Endodermal cell (in vitro differentiated cells): ENCODE data around the gene THEMIS2. TPM values are rescaled to one million over a fixed set of nuclear protein-coding genes. Genes with fewer than 3 reads are reported as not detected.

Source experiments
- DNase-seq: peaks from one replicate; pipeline ENCODE4 v3.0.0-alpha.2; 2017
- H3K27ac ChIP-seq: 2 replicates; pipeline ENCODE4 v1.5.1; 2013; ENCODE audit warnings: mild to moderate bottlenecking, low read depth, low read length, moderate library complexity
- H3K27me3 ChIP-seq: 2 replicates; pipeline ENCODE4 v1.6.1; 2013; ENCODE audit warnings: mild to moderate bottlenecking, low read length, moderate library complexity; ENCODE audit not compliant: insufficient read depth, control insufficient read depth, poor library complexity, severe bottlenecking
- H3K36me3 ChIP-seq: 2 replicates; pipeline ENCODE4 v1.7.0; 2013; ENCODE audit warnings: mild to moderate bottlenecking, low read length, moderate library complexity; ENCODE audit not compliant: control insufficient read depth, insufficient read depth
- H3K4me1 ChIP-seq: one replicate; pipeline ENCODE4 v1.7.0; 2013; ENCODE audit warnings: low read length; ENCODE audit not compliant: control insufficient read depth, insufficient read depth
- H3K4me3 ChIP-seq: 2 replicates; pipeline ENCODE4 v1.5.1; 2013; ENCODE audit warnings: mild to moderate bottlenecking, low read length, moderate library complexity
- H3K9ac ChIP-seq: 2 replicates; pipeline ENCODE4 v1.6.1; 2013; ENCODE audit warnings: mild to moderate bottlenecking, low read length, moderate library complexity; ENCODE audit not compliant: poor library complexity, severe bottlenecking; ENCODE audit errors: extremely low read depth
- H3K9me3 ChIP-seq: 2 replicates; pipeline ENCODE4 v1.6.1; 2013; ENCODE audit warnings: mild to moderate bottlenecking, low read length, moderate library complexity; ENCODE audit not compliant: control insufficient read depth
- H3K27ac Mint-ChIP-seq: 2 replicates; pipeline ENCODE4 v1.8.0; 2020; ENCODE audit warnings: mixed read lengths
- H3K27me3 Mint-ChIP-seq: 2 replicates; pipeline ENCODE4 v1.8.0; 2021; ENCODE audit warnings: mild to moderate bottlenecking, mixed read lengths; ENCODE audit not compliant: insufficient read depth
- H3K36me3 Mint-ChIP-seq: 2 replicates; pipeline ENCODE4 v1.8.0; 2020; ENCODE audit warnings: low read depth, mixed read lengths
- H3K4me1 Mint-ChIP-seq: 2 replicates; pipeline ENCODE4 v1.8.0; 2020; ENCODE audit warnings: mixed read lengths
- H3K4me3 Mint-ChIP-seq: 2 replicates; pipeline ENCODE4 v1.8.0; 2020; ENCODE audit warnings: mild to moderate bottlenecking, moderate library complexity, mixed read lengths
- H3K9me3 Mint-ChIP-seq: 2 replicates; pipeline ENCODE4 v1.8.0; 2020; ENCODE audit warnings: mild to moderate bottlenecking, mixed read lengths
- CTCF ChIP-seq: fragments of 200-600 bp; sonication (generic); conservative IDR thresholded peaks from 2 replicates; pipeline ENCODE4 v1.5.0; 2021; ENCODE audit warnings: antibody characterized with exemption, mild to moderate bottlenecking
- WGBS, 2 experiments: methylation state at CpG; one replicate each; pipeline versions ENCODE4 v1.1.5 to v1.1.7; 2013; ENCODE audit warnings: missing lambda C conversion rate in 2 of 2, mixed read lengths in 1 of 2; ENCODE audit not compliant: insufficient coverage in 1 of 2, insufficient read length in 1 of 2; 5-methylcytosine and 5-hydroxymethylcytosine counted together
- total RNA-seq, 2 donors: library from RNA; stranded (reverse); fragmentation: NEBNext Ultra II Directional in 1 of 2; extraction: Animal tissue kit (Norgen Biotek cat#: 25700) in 1 of 2; gene quantifications; 2 replicates in 1 of 2; 3 replicates in 1 of 2; pipeline ENCODE4 v1.2.1, GENCODE V29; 2021

The THEMIS2 gene
- total RNA-seq, 2 donors from 2014 or later, result 8.5 to 8.8 TPM

GRCh38 chr1:27879374-27880082, 7.2 kb downstream of the THEMIS2 start:
- H3K4me1 Mint-ChIP-seq, result no peaks in the 10 kb centered on the region
- WGBS, 2 experiments, result 87 to 94% methylated on average over 7 to 10 of the region's 10 CpGs
- peaks cover 6% of the 10 kb centered on the region for H3K36me3 ChIP-seq
- H3K36me3 Mint-ChIP-seq, result peaks cover 12% of the 10 kb centered on the region
- no peak for DNase-seq
- no peak for TF ChIP-seq CTCF
- no peak overlapping the region for H3K4me3 ChIP-seq
- no peaks in the 10 kb centered on the region for H3K9me3 Mint-ChIP-seq
- H3K4me1 ChIP-seq, result no peaks in the 10 kb centered on the region
- no peak overlapping the region for H3K9ac ChIP-seq
- no peak overlapping the region for H3K27ac ChIP-seq
- H3K27me3 ChIP-seq, result no peaks in the 10 kb centered on the region
- H3K9me3 ChIP-seq, result no peaks in the 10 kb centered on the region
- no peak overlapping the region for H3K4me3 Mint-ChIP-seq
- H3K27me3 Mint-ChIP-seq, result no peaks in the 10 kb centered on the region
- no peak overlapping the region for H3K27ac Mint-ChIP-seq

- H3K9me3 ChIP-seq, result no peaks in the 10 kb centered on the region
- Mint-ChIP-seq H3K27me3 (no peaks in the 10 kb centered on the region), H3K36me3 (peaks cover 27% of the 10 kb centered on the region), H3K9me3 (no peaks in the 10 kb centered on the region), H3K27ac (no peak overlapping the region), H3K4me1 (peaks cover 2% of the 10 kb centered on the region), H3K4me3 (no peak overlapping the region)
- no peak overlapping the region for H3K9ac ChIP-seq
- H3K27me3 ChIP-seq, result no peaks in the 10 kb centered on the region
- no peak overlapping the region for H3K27ac ChIP-seq
- no peak for DNase-seq
- no peak overlapping the region for H3K4me3 ChIP-seq
- no peaks in the 10 kb centered on the region for H3K4me1 ChIP-seq
- TF ChIP-seq CTCF, result no peak
- 94 to 100% methylated on average over 4 to 6 of the region's 6 CpGs for whole genome bisulfite sequencing, 2 experiments
- H3K36me3 ChIP-seq, result peaks cover 15% of the 10 kb centered on the region
Observed at GRCh38 chr1:27882543-27882903, 10.2 kb downstream of the THEMIS2 start.

- WGBS, 2 experiments, result 92 to 96% methylated on average over 10 to 13 of the region's 13 CpGs
- Mint-ChIP-seq H3K9me3 (no peaks in the 10 kb centered on the region), H3K27ac (no peak overlapping the region), H3K36me3 (peaks cover 30% of the 10 kb centered on the region), H3K27me3 (no peaks in the 10 kb centered on the region), H3K4me1 (peaks cover 4% of the 10 kb centered on the region), H3K4me3 (no peak overlapping the region)
- H3K9ac ChIP-seq, result no peak overlapping the region
- H3K4me1 ChIP-seq, result no peaks in the 10 kb centered on the region
- H3K27me3 ChIP-seq, result no peaks in the 10 kb centered on the region
- no peak for DNase-seq
- H3K4me3 ChIP-seq, result no peak overlapping the region
- no peak for TF ChIP-seq CTCF
- no peak overlapping the region for H3K27ac ChIP-seq
- no peaks in the 10 kb centered on the region for H3K9me3 ChIP-seq
- peaks cover 15% of the 10 kb centered on the region for H3K36me3 ChIP-seq
Observed at GRCh38 chr1:27883536-27883935, 11.2 kb downstream of the THEMIS2 start.
